ENCODE data around the gene PTPRN2.
"Not testable (repeated sequence)": the region's sequence is repeated elsewhere in the genome, so short reads cannot be mapped to it uniquely, and the experiment has no call there.

The PTPRN2 gene

GRCh38 chr7:158422887-158423560 is 164.6 kb downstream of the PTPRN2 start:
- H3K4me3 ChIP-seq (ENCODE audit: low read depth, low read length) = no peak overlapping the region
- DNase-seq (ENCODE audit: low read depth) = no peak
- no peak for TF ChIP-seq CTCF (IDR thresholded peaks at IDR 0.05; ENCODE audit: control insufficient read depth, extremely low read depth, insufficient read depth)

GRCh38 chr7:158422196-158422886 is 165.3 kb downstream of the PTPRN2 start:
- H3K4me3 ChIP-seq (ENCODE audit: low read depth, low read length) = no peak overlapping the region
- DNase-seq (ENCODE audit: low read depth) = no peak
- TF ChIP-seq CTCF (IDR thresholded peaks at IDR 0.05; ENCODE audit: control insufficient read depth, extremely low read depth, insufficient read depth) = no peak

GRCh38 chr7:158421361-158421760 is 166.3 kb downstream of the PTPRN2 start:
- TF ChIP-seq CTCF (IDR thresholded peaks at IDR 0.05; ENCODE audit: control insufficient read depth, extremely low read depth, insufficient read depth) = no peak
- DNase-seq (ENCODE audit: low read depth) = no peak
- no peak overlapping the region for H3K4me3 ChIP-seq (ENCODE audit: low read depth, low read length)

- H3K4me3 ChIP-seq (ENCODE audit: low read depth, low read length) = no peak overlapping the region
- no peak for DNase-seq (ENCODE audit: low read depth)
- TF ChIP-seq CTCF (IDR thresholded peaks at IDR 0.05; ENCODE audit: control insufficient read depth, extremely low read depth, insufficient read depth) = no peak
Observed at GRCh38 chr7:158420591-158421340, 166.9 kb downstream of the PTPRN2 start.

- TF ChIP-seq CTCF (IDR thresholded peaks at IDR 0.05; ENCODE audit: control insufficient read depth, extremely low read depth, insufficient read depth) = no peak
- no peak overlapping the region for H3K4me3 ChIP-seq (ENCODE audit: low read depth, low read length)
Observed at GRCh38 chr7:158419238-158419785, 168.3 kb downstream of the PTPRN2 start.

GRCh38 chr7:158418395-158418794 is 169.2 kb downstream of the PTPRN2 start:
- DNase-seq (ENCODE audit: low read depth); H3K4me3 ChIP-seq (ENCODE audit: low read depth, low read length): not testable (repeated sequence)

More at GRCh38 chr7:158419238-158419785, 168.3 kb downstream of the PTPRN2 start:
- no peak for DNase-seq (ENCODE audit: low read depth)

Data from LNCaP clone FGC (cell line).